GM12878 (cell line): Measurements from ENCODE around the gene SLC6A3. TPM values are rescaled to one million over a fixed set of nuclear protein-coding genes. Genes with fewer than 3 reads are reported as not detected.

Source experiments
- CBFB ChIP-seq: IDR thresholded peaks from 2 replicates; pipeline ENCODE4 v1.6.1; 2016; ENCODE audit warnings: antibody characterized with exemption, low read depth
- CEBPZ ChIP-seq: fragments of 150-350 bp; IDR thresholded peaks from 2 replicates; pipeline ENCODE4 v1.6.1; 2016; ENCODE audit warnings: low read depth, low read length
- CREB1 ChIP-seq: IDR thresholded peaks from 2 replicates; pipeline ENCODE4 v1.6.1; 2012; ENCODE audit warnings: low read depth, mild to moderate bottlenecking, inconsistent platforms
- FOXK2 ChIP-seq: fragments of 450-650 bp; IDR thresholded peaks from 2 replicates; pipeline ENCODE4 v1.6.1; 2017; ENCODE audit warnings: mild to moderate bottlenecking, moderate library complexity
- KAT2A ChIP-seq: conservative IDR thresholded peaks from 2 replicates; pipeline ENCODE4 v1.6.1; 2011; ENCODE audit warnings: low read depth, low read length; ENCODE audit not compliant: control insufficient read depth
- MEF2B ChIP-seq: fragments of 450-650 bp; IDR thresholded peaks from 2 replicates; pipeline ENCODE4 v1.6.1; 2018; ENCODE audit warnings: mild to moderate bottlenecking, moderate library complexity; ENCODE audit not compliant: partially characterized antibody, poor library complexity, severe bottlenecking
- MTA2 ChIP-seq: fragments of 450-650 bp; IDR thresholded peaks from 2 replicates; pipeline ENCODE4 v1.6.1; 2016; ENCODE audit warnings: low read depth, mild to moderate bottlenecking, moderate library complexity
- MYC ChIP-seq: IDR thresholded peaks from 2 replicates; pipeline ENCODE4 v1.6.1; 2011; ENCODE audit warnings: mild to moderate bottlenecking, low read length, moderate library complexity, inconsistent platforms; ENCODE audit not compliant: insufficient read depth, insufficient replicate concordance, insufficient read length, severe bottlenecking
- NFYA ChIP-seq: IDR thresholded peaks from 2 replicates; pipeline ENCODE4 v1.6.1; 2011; ENCODE audit warnings: low read depth, mild to moderate bottlenecking, low read length, improper control_type of control experiment, borderline replicate concordance
- POLR2A ChIP-seq: IDR thresholded peaks from 2 replicates; pipeline ENCODE4 v1.6.1; 2011; ENCODE audit warnings: low read depth, mild to moderate bottlenecking, low read length
- POLR2AphosphoS5 ChIP-seq: IDR thresholded peaks from 2 replicates; pipeline ENCODE4 v1.6.1; 2011; ENCODE audit warnings: mild to moderate bottlenecking, low read length, inconsistent platforms
- RCOR1 ChIP-seq: conservative IDR thresholded peaks from 2 replicates; pipeline ENCODE4 v1.6.1; 2012; ENCODE audit warnings: low read depth, low read length, improper control_type of control experiment
- SIX5 ChIP-seq: IDR thresholded peaks from 2 replicates; pipeline ENCODE4 v1.6.1; 2011; ENCODE audit warnings: mild to moderate bottlenecking, low read depth, low read length, moderate library complexity; ENCODE audit not compliant: severe bottlenecking
- SMC3 ChIP-seq: IDR thresholded peaks from 2 replicates; pipeline ENCODE4 v1.6.1; 2011; ENCODE audit warnings: low read length, improper control_type of control experiment, borderline replicate concordance
- SUPT20H ChIP-seq: IDR thresholded peaks from 2 replicates; pipeline ENCODE4 v1.6.1; 2011; ENCODE audit warnings: low read depth, mild to moderate bottlenecking, low read length, moderate library complexity, borderline replicate concordance; ENCODE audit not compliant: control insufficient read depth
- TAF1 ChIP-seq: IDR thresholded peaks from 2 replicates; pipeline ENCODE4 v1.6.1; 2011; ENCODE audit warnings: mild to moderate bottlenecking, low read depth, low read length, borderline replicate concordance
- TCF3 ChIP-seq: IDR thresholded peaks from 2 replicates; pipeline ENCODE4 v1.6.1; 2012; ENCODE audit warnings: low read depth, mild to moderate bottlenecking, low read length, borderline replicate concordance; ENCODE audit not compliant: insufficient read depth
- YY1 ChIP-seq: IDR thresholded peaks from 2 replicates; pipeline ENCODE4 v1.6.1; 2011; ENCODE audit warnings: low read depth, mild to moderate bottlenecking, low read length
- ZBED1 ChIP-seq: IDR thresholded peaks from 2 replicates; pipeline ENCODE4 v1.6.1; 2016; ENCODE audit warnings: borderline replicate concordance
- ZNF207 ChIP-seq: fragments of 450-650 bp; IDR thresholded peaks from 2 replicates; pipeline ENCODE4 v1.6.1; 2014; ENCODE audit warnings: antibody characterized with exemption, mild to moderate bottlenecking, borderline replicate concordance
- ZNF217 ChIP-seq: fragments of 450-650 bp; IDR thresholded peaks from 2 replicates; pipeline ENCODE4 v1.6.1; 2017; ENCODE audit warnings: antibody characterized with exemption, mild to moderate bottlenecking
- ZNF24 ChIP-seq: fragments of 450-650 bp; IDR thresholded peaks from 2 replicates; pipeline ENCODE4 v1.6.1; 2017; ENCODE audit warnings: antibody characterized with exemption, mild to moderate bottlenecking
- polyA plus RNA-seq, 11 experiments: library from polyadenylated mRNA; depleted of rRNA in 4 of 11; unstranded in 6 of 11; stranded (reverse) in 5 of 11; fragments of >200 nt; fragmentation: Nextera tagmentation in 4 of 11; fragmentation: Illumina TruSeq in 1 of 11; extraction: Ambion mirVana in 4 of 11; extraction: Trizol in 1 of 11; gene quantifications; 1 replicate in 1 of 11; 2 replicates in 10 of 11; pipeline versions ENCODE4 v1.2.1 to v1.2.3, GENCODE V29; 2011 to 2016; ENCODE audit warnings: inconsistent platforms in 2 of 11, missing spikeins in 2 of 11, low read depth in 1 of 11
- total RNA-seq, 4 experiments: library from RNA; depleted of rRNA in 3 of 4; stranded (reverse); fragments of >200 nt in 3 of 4; fragmentation: Illumina TruSeq in 1 of 4; extraction: Trizol in 1 of 4; gene quantifications; 2 replicates each; pipeline versions ENCODE4 v1.2.1 to v1.2.3, GENCODE V29; 2013 to 2021
- TF ChIP-seq, protein P1 (sequence below): fragments of 450-650 bp; IDR thresholded peaks from 2 replicates; pipeline ENCODE4 v1.6.1; 2017; ENCODE audit warnings: mild to moderate bottlenecking
- TF ChIP-seq, protein P2 (sequence below): fragments of 450-650 bp; IDR thresholded peaks from 2 replicates; pipeline ENCODE4 v1.6.1; 2017; ENCODE audit warnings: borderline replicate concordance

SLC6A3 gene
- total and polyA plus RNA-seq, 10 of the 15 experiments (the other 5 are each of a cell fraction or from before 2014, with no cell fraction given) = 0.01 TPM; not detected in 9

DNA sequence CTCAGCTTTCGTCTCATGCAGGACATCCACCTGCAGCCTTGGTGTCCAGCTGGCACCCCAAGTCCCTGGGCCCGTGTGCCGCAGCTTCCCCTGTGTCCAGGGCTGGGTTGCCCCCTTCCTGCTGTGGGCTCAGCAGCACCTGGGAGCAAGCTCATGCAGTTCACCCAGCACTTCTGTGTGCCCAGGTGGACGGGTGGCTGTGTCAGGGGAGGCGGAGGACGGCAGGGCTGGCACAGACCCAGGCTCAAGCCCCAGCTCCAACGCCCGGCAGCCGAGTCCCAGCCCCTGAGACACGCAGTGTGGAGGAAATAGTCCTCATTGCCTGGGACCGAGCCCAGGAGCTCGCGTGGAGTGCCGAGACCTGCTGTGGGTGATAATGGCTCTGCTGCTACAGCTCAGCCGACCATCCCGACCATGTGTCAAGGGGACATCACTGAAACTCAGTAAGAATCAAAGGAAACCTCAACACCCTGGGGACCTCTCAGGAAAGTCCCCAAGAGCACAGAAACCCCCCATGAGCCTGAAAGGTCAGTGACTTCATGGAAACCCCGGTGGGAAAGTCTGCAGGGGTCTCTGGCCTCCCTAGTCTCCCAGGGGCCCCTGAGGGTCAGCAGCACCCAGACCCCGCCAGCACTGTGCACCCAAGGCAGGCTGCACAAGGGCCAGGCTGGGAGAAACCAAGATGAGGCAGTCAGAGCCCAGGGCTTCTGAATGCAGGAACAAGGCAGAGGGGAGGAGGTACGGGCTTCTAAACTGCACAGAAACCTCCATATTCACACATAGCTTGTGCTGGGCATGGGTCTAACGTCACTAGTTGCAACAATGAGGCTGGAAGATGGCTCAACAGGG, 39.7 kb upstream of the SLC6A3 start (continued):
- TF ChIP-seq, protein P1, sequence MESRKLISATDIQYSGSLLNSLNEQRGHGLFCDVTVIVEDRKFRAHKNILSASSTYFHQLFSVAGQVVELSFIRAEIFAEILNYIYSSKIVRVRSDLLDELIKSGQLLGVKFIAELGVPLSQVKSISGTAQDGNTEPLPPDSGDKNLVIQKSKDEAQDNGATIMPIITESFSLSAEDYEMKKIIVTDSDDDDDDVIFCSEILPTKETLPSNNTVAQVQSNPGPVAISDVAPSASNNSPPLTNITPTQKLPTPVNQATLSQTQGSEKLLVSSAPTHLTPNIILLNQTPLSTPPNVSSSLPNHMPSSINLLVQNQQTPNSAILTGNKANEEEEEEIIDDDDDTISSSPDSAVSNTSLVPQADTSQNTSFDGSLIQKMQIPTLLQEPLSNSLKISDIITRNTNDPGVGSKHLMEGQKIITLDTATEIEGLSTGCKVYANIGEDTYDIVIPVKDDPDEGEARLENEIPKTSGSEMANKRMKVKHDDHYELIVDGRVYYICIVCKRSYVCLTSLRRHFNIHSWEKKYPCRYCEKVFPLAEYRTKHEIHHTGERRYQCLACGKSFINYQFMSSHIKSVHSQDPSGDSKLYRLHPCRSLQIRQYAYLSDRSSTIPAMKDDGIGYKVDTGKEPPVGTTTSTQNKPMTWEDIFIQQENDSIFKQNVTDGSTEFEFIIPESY = no peak
- TF ChIP-seq SIX5 (no peak), POLR2A (peak; percentile 84), ZNF217 (no peak; the same call in 1 of the 2 replicates), RCOR1 (peak; percentile 19; the same call in 1 of the 2 replicates), SMC3 (peak; percentile 12; the same call in 1 of the 2 replicates), CREB1 (no peak), MYC (no peak), KAT2A (no peak), CBFB (peak; percentile 84), MEF2B (peak; percentile 100), ZNF24 (no peak), SUPT20H (no peak), YY1 (peak; percentile 77), MTA2 (peak; percentile 74), TAF1 (peak; percentile 75), FOXK2 (no peak), CEBPZ (no peak), ZBED1 (peak; percentile 80; the same call in 1 of the 2 replicates), TCF3 (peak; percentile 9), NFYA (no peak), POLR2AphosphoS5 (peak; percentile 84), ZNF207 (no peak)
- TF ChIP-seq, protein P2, sequence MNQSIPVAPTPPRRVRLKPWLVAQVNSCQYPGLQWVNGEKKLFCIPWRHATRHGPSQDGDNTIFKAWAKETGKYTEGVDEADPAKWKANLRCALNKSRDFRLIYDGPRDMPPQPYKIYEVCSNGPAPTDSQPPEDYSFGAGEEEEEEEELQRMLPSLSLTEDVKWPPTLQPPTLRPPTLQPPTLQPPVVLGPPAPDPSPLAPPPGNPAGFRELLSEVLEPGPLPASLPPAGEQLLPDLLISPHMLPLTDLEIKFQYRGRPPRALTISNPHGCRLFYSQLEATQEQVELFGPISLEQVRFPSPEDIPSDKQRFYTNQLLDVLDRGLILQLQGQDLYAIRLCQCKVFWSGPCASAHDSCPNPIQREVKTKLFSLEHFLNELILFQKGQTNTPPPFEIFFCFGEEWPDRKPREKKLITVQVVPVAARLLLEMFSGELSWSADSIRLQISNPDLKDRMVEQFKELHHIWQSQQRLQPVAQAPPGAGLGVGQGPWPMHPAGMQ = no peak
